Inflammatory macrophage treated with lipopolysaccharide for 1 hour (primary cell): ENCODE measurements around the gene PIGV.
"Not testable (repeated sequence)": the region's sequence is repeated elsewhere in the genome, so short reads cannot be mapped to it uniquely, and the experiment has no call there.

Experiments
- DNase-seq, 2 donors: peaks; one replicate each; pipeline ENCODE4 v3.0.0-alpha.2; 2020 to 2022

Gene PIGV

DNA sequence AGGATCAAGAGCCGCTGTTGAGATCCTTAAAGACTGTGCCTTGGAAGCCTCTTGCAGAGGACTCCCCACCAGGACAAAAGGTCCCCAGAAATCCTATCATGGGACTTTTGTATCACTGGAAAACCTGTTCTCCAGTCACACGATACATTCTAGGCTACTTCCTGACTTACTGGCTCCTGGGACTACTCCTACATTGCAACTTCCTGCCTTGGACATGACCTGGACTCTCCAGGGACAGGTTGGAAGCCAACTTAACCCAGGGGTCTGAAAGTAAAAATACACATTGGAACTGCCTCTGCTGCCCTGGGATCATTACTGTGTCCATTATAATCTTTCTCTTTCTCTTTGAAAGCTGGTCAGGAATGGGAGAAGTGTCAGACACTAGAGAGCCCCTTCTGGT lies 9.9 kb downstream of the PIGV start:
- DNase-seq, result no peak

DNA sequence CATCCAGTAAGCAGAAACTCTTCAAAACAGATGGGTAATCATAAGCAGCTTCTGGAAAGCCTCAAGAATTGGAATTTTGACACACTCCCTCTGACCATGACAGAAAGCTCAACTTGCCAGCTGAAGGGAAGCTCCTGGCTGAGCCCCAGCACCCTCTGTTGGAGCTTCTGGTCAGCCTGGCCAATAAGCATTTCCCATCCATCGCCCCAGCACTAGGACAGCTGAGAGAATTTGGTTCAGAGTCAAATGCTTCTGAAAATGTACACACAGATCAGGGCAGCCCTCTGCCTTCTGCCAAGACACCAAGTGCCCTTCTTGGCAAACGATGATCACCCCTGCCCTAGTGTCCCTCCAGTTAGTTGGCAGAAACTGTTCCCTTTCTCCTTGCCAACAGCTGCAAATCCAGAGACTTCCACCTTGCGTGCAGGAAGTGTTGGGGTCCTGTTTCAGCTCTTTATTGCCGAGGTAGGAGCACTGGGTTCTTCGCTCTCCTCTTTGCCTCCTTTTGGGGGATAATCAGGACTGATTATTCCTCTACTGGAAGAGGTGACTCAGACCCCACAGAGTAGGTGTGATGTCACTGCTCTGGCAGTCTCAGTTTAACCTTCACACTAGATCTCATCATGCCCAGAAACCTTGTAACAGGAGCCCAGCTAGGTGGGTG lies 11.9 kb downstream of the PIGV start:
- no peak for DNase-seq

DNA sequence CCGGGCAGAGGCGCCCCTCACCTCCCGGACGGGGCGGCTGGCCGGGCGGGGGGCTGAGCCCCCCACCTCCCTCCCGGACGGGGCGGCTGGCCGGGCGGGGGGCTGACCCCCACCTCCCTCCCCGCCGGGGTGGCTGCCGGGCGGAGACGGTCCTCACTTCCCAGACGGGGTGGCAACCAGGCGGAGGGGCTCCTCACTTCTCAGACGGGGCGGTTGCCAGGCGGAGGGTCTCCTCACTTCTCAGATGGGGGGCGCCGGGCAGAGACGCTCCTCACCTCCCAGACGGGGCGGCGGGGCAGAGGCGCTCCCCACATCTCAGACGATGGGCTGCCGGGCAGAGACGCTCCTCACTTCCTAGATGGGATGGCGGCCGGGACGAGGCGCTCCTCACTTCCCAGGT lies 16.2 kb downstream of the PIGV start:
- DNase-seq, result not testable (repeated sequence)

DNA sequence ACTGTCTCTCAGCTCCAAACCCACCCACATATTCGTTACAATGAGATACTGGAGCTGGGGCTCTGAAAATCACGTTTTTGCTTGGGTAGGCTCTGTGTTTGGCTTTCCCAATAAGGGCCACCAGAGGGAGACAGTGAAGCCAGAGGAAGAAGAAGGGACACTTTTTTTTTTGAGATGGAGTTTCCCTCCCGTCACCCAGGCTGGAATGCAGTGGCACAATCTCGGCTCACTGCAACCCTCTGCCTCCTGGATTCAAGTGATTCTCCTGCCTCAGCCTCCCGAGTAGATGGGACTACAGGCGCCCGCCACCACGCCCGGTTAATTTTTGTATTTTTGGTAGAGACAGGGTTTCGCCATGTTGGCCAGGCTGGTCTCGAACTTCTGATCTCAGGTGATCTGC lies 22.4 kb downstream of the PIGV start:
- peak; percentile 81 to 95 for DNase-seq

DNA sequence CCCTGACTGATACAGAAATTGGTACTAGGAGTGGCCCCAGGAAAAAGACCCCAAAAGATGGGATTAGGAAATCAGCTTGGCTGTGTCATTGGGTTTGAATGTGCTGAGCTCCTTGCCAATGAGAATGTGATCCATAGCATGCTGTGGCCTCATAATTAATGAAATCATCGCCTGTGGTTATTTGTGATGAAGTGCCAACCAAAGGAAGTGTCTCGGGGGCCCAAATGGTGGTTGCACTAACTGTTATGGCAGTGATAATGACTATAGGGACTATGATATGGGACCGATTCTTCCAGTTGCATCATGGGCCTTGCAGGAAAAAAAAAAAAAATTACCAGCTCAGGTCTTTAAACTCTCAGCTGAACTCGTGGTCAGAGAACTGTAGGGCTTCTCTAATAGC lies 23.3 kb downstream of the PIGV start:
- DNase-seq, result no peak

DNA sequence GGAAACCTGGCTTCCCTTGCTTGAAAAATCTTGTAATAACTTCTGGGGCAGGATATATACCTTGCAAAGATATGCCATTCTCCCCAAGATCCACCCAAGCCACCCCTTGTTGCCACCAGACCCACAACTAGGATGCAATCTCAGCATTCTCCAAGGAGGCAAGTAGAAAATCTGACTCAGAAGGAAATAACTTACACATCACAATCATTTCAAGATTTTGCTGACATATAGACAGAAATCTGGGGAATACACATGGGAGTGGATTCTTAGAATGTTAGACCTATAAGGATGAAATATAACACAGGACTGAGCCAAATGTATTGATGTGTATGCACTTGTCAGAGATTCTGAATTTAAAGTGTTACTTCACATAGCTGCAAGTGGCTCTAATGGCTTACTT lies 24.0 kb downstream of the PIGV start:
- DNase-seq, result no peak

DNA sequence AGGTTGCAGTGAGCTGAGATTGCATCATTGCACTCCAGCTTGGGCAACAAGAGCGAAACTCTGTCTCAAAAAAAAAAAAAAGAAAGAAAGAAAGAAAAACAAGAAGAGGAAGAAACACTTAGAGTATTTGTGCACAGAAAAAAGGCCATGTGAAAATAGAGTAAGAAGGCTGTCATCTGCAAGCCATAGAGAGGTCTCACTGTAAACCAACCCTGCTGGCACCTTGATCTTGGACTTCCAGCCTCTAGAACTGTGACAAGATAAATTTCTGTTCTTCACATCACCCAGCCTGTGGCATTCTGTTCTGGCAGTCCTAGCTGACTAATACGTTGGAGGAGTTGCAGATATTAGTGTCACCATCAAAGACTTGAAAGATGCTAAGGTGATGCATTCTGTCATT lies 26.6 kb downstream of the PIGV start:
- DNase-seq, result no peak

DNA sequence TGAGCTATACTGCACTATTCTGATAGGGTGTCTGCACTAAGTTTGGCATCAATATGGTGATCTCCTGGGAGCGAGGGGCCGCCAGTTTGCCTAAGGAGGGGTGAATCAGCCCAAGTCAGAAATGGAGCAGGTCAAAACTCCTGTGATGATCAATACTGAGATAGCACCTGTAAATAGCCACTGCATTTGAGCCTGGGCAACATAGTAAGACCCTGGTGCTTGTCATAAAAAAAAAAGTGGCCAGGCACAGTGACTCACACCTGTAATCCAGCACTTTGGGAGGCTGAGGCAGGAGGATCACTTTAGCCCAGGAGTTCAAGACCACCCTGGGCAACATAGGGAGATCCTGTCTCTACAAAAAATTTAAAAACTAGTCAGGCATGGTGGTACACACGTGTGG lies 27.1 kb downstream of the PIGV start:
- no peak for DNase-seq

DNA sequence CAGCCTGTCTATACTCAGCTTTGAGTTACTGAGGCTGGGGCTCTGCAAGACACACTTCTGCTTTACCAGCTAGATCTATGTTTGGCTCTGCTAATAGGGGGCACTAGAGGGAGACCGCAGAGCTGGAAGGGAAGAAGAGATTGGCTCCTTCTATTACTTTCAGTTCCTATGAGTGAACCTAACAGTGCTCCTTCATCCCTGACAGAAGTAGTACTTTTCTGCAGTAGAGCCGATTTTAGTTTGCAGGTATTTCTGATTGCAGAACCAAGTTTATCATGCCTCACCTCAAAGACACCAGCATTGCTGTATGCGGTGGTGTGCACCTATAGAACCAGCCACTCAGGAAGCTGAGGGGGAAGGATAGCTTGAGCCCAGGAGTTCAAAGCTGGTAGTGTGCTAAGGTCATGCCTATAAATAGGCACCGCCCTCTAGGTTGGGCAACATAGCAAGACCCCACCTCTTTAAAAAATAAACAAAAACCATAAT lies 33.1 kb downstream of the PIGV start:
- peak; percentile 67 to 69 for DNase-seq

DNA sequence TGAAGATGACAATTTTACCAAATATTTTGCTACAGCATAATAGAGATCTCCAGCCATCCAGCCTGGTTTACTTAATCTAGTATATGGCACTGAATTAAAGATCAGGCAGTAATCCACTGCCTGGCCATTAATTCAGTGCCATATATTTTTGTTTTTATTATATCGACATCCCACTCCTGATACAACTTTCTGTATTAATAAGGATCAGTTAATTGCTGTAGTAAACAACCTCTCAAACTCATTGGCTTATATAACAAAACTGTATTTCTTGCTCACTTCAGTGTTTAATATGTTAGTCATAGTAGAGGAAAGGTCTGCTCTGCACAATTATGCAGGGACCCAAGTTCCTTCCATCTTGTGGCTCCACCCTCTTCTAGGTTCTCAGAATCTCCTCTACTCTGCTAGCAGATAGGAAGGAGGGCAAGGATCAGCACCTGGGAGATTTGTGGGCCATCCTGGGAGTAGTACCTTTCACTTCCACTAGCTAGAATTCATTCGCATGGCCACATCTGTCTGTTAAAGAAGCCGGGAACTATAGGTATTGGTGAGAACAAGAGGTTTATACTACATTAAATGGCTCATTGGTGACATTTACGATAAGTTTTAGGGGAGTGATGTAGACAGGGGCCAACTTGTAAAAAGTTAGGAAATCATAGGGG lies 35.1 kb downstream of the PIGV start:
- DNase-seq, result no peak

DNA sequence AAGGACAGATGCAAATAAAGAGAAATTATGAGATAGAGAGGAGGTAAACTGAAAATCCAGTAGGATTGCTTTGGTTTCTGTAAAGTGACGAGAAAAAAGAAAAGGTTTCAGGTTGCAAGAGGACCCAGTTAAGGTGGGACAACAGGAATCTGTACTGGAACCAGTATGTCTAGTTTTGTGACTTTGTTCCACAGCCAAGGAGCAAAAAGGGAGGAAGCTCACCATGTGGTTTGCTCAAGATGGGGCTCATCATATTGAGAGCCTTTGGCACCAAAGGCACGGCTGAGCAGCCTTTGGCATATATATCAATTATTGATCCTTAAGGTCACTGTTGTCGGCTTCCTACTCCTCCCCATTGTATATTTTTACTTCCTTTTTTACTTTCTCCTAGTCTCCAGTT lies 37.0 kb downstream of the PIGV start:
- no peak for DNase-seq

DNA sequence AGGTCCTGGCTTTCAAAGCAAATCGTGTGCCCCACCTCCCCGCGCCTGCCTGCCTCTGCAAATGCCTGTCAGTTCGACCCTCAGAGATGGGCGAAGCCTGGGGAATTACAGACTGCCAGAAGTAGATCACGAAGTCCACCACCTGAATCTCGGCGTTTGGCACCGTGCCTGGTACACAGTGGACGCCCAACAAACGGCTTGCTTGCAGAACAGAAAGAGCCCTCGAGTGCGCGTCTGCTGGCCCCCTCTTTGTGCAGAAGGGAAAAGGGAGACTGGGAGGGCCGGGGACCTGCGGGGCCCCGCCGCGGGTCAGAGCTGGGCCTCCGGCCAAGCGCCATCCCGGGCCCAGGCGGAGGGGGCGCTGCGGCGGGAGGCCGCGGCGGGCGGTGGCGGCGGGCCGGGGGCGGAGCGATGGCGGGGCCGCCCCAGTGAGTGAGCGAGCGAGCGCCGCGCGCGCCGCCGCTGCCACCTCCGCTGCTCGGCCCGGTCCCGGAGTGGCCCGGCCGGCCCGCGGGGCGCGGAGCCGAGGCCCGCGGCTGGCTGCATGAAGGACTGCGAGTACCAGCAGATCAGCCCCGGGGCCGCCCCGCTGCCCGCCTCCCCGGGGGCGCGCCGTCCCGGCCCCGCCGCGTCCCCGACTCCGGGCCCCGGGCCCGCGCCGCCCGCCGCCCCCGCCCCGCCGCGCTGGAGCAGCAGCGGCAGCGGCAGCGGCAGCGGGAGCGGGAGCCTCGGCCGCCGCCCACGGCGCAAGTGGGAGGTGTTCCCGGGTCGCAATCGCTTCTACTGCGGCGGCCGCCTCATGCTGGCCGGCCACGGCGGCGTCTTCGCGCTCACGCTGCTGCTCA lies 38.7 kb downstream of the PIGV start, which contains the start of gene ZDHHC18:
Gene ZDHHC18 (plus strand): TSS at position 428 of the 845 bp plus-strand sequence. CDS start 117 bp downstream, at position 545.
- peak; percentile 42 to 76 for DNase-seq

DNA sequence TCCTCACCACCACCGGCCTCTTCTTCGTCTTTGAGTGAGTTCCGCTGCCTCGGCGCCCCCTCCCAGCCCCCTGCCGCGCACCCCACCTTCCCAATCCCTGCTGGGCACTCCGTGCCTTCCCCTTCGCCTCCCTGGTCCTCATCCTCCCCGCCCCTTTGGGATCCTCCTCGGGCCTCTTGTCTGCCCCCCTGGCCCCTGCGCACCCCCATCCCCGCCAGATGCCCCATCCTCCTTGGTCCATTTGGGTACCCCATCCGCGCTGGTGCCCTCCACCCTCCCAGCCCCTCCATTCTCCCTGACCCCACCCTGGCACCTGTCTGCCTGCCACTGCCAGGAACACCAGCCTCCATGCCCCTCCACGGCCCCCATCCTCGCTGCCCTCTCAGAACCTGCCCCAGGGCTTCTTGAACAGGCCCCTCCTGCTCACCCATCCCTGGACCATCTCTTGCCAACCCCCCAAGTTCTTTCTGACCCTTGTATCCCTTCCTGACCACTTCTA lies 39.4 kb downstream of the PIGV start:
- no peak for DNase-seq

DNA sequence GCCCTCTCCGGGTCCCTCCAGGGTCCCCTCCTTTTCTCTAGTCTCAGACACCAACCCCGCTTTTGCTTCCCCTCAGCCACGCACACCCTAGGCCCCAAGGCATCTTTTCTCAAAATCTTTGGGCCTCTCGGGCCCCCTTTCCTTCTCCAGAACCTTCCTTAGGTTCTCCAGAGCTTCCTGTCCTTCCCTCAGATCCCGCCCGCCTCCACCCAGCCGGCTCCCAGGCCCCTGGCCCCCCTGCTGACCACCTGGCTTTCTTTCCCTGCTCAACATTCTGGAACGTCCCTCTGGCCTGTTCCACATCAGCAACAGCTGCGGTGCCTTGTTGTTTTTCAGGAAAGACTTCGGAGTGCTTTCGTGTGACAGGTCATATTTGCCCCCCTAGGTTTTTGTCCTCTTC lies 39.9 kb downstream of the PIGV start:
- DNase-seq, result no peak

DNA sequence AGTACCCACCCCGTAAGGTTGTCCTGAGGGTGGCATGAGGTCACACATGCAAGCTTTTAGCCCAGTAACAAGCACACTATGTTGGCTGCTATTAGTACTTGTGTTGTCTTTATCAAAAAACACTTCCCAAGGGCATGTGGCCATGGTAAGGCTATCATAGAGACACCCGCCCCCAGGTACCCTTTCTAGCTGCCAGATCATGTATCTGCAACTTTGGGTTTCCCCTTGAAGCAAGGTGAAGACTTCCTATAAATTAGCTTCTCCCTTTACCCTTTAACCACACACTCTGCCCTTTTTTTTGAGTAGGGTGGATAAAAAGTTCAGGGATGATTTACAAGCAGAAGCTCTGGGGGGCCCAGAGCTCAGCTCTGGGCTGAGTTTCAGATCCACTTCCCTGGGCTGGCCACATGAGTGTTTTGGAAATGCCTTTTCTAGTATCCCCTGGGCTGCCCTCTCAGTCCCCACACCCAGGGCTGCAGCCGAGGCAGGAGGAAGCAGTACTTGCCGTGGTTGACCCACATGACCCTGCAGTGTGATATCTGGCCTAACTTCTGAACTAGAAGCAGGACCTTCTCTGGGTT lies 40.8 kb downstream of the PIGV start:
- DNase-seq, result peak; percentile 73 to 78

DNA sequence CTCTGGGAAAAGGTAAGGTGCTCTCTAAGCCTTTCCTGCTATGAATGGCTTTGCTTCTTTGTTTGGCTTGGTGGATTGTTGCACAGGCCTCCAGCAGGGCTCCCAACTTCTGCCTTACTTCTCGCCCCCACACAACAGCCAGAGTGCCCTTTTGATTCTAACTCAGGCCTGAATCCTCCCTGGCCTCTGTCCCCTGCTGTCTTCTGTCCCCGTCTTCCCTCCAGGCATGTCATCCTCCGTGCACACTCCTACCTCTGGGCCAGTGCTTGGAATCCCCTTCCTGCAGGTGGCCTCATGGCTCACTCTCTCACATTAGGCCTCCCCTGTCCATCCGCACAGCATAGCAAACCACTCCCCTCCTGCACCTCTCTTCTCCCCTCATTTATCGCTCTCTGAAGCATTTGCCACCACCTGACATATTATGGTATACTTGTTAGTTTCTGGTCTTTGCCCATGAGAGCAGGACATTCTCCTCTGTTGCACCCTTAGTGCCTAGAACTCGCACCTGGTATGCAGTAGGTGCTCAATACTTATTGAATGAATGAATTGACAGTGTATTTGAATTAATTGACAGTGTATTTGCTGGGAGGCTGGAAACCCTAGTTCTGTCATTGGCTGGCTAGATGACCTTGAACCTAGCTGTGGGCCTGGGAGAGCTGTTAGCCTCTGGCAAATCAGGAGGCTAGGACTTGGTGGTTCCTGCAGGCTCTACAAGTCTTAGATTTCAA lies 41.6 kb downstream of the PIGV start:
- no peak for DNase-seq

DNA sequence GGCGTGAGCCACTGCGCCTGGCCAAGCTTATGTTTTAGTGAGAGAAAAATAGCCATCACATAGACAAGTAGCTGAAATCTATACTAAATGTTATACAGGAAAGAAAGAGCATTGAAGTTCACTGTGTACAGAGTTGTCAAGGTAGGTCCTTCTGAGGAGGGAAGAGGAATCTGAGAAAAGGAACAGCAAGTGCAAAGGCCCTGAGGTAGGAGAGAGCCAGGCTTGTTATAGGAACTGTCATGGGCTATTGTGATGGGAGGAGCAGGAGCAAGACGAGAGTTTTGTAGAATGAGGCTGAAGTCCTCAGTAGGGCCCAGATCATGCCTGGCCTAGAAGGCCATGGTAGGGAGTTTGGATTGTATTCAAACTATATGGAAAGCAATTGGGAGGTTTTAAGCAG lies 43.3 kb downstream of the PIGV start:
- no peak for DNase-seq

DNA sequence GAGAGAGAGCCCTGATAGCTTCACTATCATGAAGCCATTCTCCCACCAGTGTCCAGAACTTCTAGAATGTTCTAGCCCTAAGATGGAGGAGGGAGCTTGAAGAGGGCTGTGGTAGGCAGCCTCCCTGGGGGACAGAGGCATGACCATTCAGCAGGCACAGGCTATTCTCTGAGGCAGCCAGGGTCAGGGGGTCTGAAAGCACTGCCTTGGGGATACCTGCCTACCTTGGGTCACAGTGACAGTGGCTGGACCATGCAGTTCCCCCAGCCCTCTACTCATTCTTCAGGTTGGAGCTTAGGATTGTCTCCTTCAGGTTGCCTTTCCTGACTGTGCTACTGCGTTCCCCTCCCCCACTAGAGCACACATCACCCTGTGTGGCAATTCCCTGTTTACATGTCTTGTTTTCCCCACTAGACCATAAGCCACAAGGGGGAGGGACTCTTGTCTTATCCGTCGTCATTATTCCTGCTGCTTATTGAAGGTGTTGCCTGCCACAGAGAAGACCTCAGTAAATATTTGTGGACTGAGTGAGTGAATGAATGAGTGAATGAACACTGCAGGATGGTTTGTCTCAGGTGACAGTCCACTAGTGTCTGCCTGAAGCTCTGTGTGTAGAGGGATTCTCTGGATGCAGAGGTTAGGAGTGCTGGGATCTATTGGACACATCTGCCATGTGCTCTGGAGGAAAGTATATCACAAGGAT lies 43.9 kb downstream of the PIGV start:
- peak; percentile 22 to 56 for DNase-seq

DNA sequence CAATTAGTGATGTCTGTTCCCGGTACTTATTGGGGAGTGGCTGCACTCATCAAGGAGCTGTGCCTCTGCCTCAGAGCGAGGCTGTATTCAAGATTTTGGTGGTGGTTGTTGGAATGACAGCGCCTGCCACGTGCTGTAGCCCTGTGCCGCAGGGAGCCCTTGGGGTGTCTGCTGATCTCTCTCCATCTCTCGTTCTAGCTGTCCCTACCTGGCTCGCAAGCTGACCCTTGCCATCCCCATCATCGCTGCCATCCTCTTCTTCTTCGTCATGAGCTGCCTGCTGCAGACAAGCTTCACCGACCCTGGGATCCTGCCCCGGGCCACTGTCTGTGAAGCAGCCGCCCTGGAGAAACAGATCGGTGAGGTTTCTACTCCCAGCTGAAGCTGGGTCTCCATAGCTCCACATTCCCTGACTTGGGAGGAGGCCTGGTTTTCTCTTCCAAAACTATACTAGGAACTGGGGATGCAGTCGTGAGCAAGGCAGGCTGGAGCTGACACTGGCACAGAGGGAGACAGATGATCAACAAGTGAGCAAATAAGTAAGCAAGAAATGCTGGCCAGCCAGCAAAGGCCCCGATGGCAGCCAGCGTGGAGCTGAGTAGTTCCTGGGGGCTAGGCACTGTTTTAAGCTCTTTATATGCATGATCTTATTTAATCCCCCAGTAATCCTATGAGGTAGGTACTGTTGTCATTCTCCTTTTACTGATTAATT lies 44.7 kb downstream of the PIGV start:
- no peak for DNase-seq

DNA sequence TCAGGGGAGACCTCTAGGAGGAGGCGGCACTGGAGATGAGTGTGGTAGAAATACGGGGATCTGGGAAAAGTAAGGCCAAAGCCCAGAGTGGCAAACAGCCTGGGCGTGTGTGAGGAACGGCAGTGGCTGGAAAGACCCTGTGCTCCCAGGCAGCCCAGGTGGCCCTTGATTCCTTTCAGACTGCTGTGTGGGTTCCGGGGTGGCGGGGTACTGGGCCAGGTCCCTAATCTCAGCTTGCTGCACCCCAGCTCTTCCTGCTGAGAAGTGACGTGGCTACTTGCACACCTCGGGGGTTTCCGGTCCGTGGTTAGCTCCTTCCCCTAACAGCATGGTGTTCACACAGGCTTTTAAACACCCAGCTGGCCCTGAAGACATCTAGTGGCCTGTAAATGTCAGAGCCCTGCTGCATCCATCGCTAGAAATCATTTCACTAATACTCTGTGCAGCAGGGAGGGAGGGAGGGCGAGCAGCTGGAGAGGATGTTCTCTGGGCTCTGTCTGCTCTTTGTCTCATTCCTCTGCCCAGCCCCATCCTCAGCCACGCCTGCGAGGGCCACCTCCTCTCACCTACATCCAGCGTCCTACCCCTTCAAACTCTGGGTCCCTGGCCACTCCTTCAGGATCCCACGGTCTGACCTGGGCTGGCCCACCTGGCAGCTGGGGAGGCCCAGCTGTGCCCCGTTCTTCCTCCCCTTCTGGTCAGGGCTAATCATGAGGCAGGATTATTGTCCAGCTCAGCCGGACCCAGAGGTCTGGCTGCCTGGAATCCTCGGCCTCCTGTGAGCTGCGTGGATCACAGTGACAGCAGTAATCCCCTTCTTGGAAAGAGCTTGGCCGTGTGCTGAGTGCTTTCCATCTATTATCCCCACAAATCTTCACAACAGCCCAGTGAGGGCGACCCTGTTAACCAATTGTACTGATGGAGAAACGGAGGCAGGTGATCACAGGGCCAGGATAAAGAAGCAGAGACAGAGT lies 46.0 kb downstream of the PIGV start:
- peak; percentile 42 to 49 for DNase-seq
